Measurements from ENCODE around the gene RPUSD3.

DNA sequence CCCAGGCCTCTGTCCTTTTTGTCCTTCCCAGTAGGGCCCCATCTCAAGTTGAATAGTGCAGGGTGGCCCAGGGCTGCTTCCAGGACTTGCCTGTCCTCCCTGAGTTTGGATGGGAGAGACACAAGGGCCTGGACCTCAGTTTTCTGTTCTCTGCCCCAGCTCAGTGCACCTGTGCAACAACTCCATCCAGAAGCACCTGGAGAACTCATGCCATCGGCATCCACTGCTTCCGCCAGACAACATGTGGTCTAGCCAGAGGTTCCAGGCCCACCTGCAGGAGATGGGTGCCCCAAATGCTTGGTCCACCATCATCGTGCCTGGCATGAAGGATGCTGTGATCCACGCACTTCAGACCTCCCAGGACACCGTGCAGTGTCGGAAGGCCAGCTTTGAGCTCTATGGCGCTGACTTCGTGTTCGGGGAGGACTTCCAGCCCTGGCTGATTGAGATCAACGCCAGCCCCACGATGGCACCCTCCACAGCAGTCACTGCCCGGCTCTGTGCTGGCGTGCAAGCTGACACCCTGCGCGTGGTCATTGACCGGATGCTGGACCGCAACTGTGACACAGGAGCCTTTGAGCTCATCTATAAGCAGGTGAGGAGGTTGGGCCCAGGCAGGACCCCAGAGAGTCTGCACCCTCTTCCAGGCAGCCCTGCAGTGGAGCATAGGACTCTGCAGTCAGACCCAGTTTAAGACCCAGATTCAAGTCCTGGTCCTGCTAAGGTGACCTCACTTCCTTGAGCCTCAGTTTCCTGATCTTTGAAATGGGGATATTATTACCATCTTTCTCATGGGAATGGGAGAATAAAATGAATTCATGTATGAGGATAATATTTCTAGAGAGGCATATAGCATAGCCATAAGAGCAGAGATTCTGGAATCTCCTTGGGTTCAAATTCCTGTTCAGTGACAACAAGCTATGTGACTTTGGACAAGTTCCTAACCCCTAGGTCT lies 14.7 kb downstream of the RPUSD3 start:
- TF ChIP-seq, protein P1, sequence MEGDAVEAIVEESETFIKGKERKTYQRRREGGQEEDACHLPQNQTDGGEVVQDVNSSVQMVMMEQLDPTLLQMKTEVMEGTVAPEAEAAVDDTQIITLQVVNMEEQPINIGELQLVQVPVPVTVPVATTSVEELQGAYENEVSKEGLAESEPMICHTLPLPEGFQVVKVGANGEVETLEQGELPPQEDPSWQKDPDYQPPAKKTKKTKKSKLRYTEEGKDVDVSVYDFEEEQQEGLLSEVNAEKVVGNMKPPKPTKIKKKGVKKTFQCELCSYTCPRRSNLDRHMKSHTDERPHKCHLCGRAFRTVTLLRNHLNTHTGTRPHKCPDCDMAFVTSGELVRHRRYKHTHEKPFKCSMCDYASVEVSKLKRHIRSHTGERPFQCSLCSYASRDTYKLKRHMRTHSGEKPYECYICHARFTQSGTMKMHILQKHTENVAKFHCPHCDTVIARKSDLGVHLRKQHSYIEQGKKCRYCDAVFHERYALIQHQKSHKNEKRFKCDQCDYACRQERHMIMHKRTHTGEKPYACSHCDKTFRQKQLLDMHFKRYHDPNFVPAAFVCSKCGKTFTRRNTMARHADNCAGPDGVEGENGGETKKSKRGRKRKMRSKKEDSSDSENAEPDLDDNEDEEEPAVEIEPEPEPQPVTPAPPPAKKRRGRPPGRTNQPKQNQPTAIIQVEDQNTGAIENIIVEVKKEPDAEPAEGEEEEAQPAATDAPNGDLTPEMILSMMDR (IDR thresholded peaks at IDR 0.05 in 8 of 11, conservative IDR thresholded peaks at IDR 0.05 in 3 of 11), result no peak
- TF ChIP-seq POLR2A (IDR thresholded peaks at IDR 0.05), result no peak

Data from spleen (tissue), 7 donors.